ENCODE data around the gene DNAJC5. TPM values are rescaled to one million over a fixed set of nuclear protein-coding genes. Genes with fewer than 3 reads are reported as not detected.
A peak's percentile ranks its signal among the peaks of the same experiment; 100 is the strongest.
"Not testable (repeated sequence)": the region's sequence is repeated elsewhere in the genome, so short reads cannot be mapped to it uniquely, and the experiment has no call there.

DNAJC5 gene
- total RNA-seq, 4 donors from 2014 or later, result 10.9 to 39.8 (median 25.6) TPM

GRCh38 chr20:63848003-63848911 is 46.7 kb upstream of the DNAJC5 start:
- Histone ChIP-seq H3K4me3 (no peak overlapping the region), H3K9me3 (no peaks in the 10 kb centered on the region), H3K36me3 (no peaks in the 10 kb centered on the region), H3K27ac (peak overlapping the region; percentile 74 to 83), H3K4me1 (peaks cover 6 to 7% of the 10 kb centered on the region in 2 donors), H3K27me3 (no peaks in the 10 kb centered on the region)
- TF ChIP-seq, protein P1, sequence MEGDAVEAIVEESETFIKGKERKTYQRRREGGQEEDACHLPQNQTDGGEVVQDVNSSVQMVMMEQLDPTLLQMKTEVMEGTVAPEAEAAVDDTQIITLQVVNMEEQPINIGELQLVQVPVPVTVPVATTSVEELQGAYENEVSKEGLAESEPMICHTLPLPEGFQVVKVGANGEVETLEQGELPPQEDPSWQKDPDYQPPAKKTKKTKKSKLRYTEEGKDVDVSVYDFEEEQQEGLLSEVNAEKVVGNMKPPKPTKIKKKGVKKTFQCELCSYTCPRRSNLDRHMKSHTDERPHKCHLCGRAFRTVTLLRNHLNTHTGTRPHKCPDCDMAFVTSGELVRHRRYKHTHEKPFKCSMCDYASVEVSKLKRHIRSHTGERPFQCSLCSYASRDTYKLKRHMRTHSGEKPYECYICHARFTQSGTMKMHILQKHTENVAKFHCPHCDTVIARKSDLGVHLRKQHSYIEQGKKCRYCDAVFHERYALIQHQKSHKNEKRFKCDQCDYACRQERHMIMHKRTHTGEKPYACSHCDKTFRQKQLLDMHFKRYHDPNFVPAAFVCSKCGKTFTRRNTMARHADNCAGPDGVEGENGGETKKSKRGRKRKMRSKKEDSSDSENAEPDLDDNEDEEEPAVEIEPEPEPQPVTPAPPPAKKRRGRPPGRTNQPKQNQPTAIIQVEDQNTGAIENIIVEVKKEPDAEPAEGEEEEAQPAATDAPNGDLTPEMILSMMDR (IDR thresholded peaks at IDR 0.05), result no peak
- no peak for TF ChIP-seq POLR2A (IDR thresholded peaks at IDR 0.05)
- peak in 1 of 2 donors; percentile 28 for DNase-seq
- intact Hi-C loops (cut with DNase I; ENCODE audit: low total_unique reads), result no loop called here

DNA sequence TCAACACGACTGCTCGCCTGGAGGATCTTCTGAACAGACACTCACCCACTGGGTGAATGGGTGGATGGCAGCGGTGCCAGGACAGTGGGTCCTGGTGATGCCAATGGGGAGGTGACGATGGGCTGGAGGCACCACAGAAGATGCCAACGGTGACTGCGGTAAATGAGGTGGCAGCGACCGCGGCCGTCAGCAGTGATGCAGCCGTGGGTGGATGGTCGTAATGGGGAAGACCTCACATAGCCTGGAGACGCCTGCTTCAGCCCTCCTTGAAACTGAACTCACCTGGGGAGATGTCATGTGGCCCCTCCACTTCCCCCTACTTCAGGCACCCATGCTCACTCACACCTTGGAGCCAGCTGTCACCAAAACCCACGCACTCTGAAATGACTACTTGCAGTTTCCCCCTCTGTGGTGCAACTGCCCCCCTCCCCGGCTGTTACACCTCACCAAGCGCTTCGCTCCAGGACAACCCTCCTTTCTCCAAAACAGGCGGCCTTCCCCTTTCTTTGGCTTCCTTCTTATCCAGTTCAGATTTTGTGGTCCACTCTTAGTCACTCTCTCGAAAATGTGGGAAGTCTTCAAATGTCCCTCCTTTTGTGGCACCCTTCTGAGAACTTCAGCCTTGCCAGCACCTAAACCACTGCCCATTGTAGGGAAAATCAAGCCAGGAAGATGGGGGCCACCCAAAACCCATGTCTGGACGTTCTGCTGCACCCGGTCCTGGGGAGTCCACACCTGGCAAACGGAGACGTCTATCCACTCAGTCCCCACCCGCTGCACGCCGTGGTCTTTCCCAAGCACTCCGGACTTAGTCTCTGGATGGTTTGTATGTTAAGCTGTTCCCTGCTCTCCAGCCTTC is 44.0 kb upstream of the DNAJC5 start:
- Histone ChIP-seq H3K9me3 (no peaks in the 10 kb centered on the region), H3K27me3 (no peaks in the 10 kb centered on the region), H3K4me1 (peaks cover 6 to 27% of the 10 kb centered on the region in 2 donors), H3K4me3 (no peak overlapping the region), H3K27ac (no peak overlapping the region), H3K36me3 (no peaks in the 10 kb centered on the region)
- intact Hi-C loops (cut with DNase I; ENCODE audit: low total_unique reads), result no loop called here
- no peak for TF ChIP-seq POLR2A (IDR thresholded peaks at IDR 0.05)
- TF ChIP-seq, protein P1 (IDR thresholded peaks at IDR 0.05), result no peak
- DNase-seq, result no peak

- DNase-seq; H3K27me3 ChIP-seq; H3K27ac ChIP-seq; H3K9me3 ChIP-seq; H3K4me3 ChIP-seq; H3K36me3 ChIP-seq; intact Hi-C loops (cut with DNase I; ENCODE audit: low total_unique reads): not testable (repeated sequence)
- peaks cover 6 to 23% of the 10 kb centered on the region in 2 donors for H3K4me1 ChIP-seq
Observed at GRCh38 chr20:63851548-63851943, 43.4 kb upstream of the DNAJC5 start.

DNA sequence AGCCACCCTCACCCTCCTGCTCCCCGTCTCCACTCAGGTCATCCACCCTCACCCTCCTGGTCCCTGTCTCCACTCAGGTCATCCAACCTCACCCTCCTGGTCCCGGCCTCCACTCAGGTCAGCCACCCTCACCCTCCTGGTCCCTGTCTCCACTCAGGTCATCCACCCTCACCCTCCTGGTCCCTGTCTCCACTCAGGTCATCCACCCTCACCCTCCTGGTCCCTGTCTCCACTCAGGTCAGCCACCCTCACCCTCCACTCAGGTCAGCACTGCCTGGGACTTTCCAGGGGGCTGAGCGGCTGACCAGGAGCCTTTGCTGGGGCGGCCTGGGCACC is 41.2 kb upstream of the DNAJC5 start:
- peak overlapping the region; percentile 74 to 80 for H3K27ac ChIP-seq
- H3K36me3 ChIP-seq; H3K27me3 ChIP-seq; H3K9me3 ChIP-seq; intact Hi-C loops (cut with DNase I; ENCODE audit: low total_unique reads); DNase-seq; H3K4me3 ChIP-seq: not testable (repeated sequence)
- H3K4me1 ChIP-seq, result peaks cover 0 to 34% of the 10 kb centered on the region in 2 donors

GRCh38 chr20:63854069-63854765 is 40.7 kb upstream of the DNAJC5 start:
- peak in 1 of 2 donors; percentile 42 for DNase-seq
- no peaks in the 10 kb centered on the region for H3K36me3 ChIP-seq
- H3K4me1 ChIP-seq, result peaks cover 0 to 36% of the 10 kb centered on the region in 2 donors
- H3K27ac ChIP-seq, result peak overlapping the region; percentile 74 to 80
- H3K27me3 ChIP-seq, result no peaks in the 10 kb centered on the region
- peak in 1 of 2 donors; percentile 8 for TF ChIP-seq POLR2A (IDR thresholded peaks at IDR 0.05)
- TF ChIP-seq, protein P1 (IDR thresholded peaks at IDR 0.05), result peak in 1 of 4 experiments; percentile 14
- no peaks in the 10 kb centered on the region for H3K9me3 ChIP-seq
- H3K4me3 ChIP-seq, result no peak overlapping the region
- intact Hi-C loops (cut with DNase I; ENCODE audit: low total_unique reads), result no loop called here
